HG02759 (cell line): ENCODE data around the gene CLK1.

ENCODE experiments used
- ATAC-seq: cut with Tn5 transposase; IDR thresholded peaks from one replicate; pipeline ENCODE4 v1.9.1; 2021; ENCODE audit warnings: mild to moderate bottlenecking, moderate library complexity; ENCODE audit not compliant: unreplicated experiment

CLK1 gene

DNA sequence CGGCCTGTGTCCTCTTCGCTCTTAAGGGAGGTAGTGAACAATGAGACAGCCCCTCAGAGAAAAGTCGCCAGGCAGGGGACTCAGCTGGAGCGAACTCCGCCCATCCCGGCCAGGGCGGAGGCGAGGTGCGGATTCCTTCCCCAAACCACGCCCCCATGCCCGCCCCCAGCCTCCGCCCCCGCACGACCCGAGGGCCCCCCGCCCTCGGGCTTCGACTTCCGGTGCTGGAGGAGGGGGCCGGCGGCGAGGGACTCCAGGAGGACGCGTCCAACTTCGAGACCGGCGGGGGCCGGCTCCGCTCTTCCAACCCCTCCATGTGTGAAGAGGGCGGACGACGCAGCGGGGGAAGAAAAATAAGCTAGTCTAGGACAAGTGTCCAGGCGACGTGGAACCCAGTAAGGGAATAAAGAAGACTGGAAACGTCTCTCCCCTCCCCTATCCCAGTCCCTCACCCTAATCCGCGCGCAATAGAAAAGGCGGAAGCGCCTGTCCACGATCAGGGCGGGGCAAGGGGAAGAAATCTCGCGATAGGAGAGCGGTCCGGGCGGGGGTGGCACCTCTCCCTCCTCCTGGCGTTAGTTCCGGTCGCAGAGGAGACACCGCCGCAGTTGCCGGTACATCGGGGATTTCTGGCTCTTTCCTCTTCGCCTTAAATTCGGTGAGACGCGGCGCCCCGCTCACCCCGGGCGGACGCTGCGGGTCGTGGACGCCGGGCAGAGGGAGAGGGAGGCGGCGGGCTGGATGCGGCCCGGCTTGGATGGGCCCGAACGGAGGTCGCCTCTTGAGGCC lies 52.9 kb downstream of the CLK1 start, which contains the start of gene BZW1:
Gene BZW1 (plus strand): TSS at position 578 of the 789 bp plus-strand sequence. CDS start 1,308 bp downstream, outside the sequence.
- ATAC-seq = peak; percentile 77

DNA sequence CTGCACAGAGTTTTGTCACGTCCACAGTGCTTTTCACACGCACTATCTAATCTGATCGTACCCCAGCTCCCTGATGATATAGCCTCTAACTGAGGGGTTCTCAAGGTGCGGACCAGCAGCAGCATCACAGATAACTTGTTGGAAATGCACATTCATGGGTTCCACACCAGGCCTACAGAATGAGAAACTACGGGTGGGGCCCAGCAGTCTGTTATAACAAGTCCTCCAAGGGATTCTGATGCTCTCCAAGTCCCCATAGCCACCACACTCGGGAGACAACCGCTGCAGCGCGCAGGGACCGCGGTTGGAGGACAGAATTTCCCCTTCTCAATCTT lies 53.5 kb downstream of the CLK1 start:
- ATAC-seq = no peak

DNA sequence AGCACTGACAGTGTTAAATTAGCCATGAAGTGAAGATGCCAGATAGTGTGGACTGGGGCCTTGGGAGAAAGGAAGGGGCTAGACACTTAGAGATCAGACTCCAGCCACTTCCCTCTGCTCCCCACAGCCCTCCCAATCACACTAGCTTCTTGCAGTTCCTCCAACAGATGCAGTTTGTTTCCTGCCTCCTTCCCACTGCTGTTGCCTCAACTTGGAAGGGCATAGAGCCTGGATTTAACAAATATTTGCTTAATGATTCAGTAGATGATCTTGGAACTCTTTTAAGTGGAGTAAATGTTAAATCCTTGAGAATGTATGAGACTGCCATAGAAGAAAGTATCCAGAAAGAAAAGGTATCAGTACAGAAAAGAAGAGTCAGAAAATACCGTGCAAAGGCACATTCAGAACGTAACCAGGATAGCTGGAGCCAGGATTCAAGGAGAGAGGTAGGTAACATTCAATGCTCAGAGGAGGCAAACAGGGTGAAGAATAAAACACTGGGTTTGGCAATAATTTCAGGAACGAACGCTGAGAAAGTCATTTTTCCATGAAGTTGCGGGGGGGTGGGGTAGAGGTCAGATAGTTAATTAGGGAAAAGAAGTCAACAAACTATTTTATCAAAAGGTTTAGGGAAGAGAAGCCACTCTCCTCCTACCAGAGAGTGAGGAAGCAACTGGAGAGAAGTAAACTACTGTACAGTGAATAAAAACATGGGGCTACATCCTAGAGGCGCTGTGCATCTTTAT lies 54.0 kb downstream of the CLK1 start:
- no peak for ATAC-seq

DNA sequence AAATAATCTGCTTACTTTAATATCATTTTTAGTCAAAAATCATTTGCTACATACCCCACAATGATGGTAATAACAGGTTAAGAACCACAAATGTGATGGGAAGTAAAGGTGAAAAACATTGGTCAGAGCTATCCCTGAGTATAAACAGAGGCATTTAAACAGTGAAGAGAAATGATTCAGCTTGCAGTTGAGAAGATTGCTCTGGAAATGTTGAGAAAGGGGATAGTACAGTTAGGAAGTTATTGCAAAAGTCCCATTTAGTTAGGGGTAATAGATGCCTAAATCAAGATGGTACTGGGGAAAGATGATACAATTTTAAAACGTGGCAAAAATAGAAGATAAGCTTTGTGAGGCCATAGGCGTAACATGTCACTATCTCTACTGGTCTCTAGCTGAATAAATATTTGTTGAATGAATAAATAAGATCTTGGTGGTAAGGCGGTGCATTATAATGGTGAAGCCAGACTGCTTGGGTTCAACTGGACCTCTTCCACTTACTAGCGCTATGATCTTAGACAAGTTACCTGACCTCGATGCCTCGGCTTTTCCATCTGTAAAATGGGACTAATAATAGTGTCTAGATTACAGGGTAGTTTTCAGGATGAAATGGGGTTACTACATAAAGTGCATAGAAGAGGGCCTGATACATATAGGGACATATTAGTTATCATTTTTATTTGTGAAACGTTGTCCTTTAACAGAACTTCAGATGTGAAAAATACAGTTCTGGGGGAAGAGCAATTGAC lies 54.8 kb downstream of the CLK1 start:
- ATAC-seq = no peak
